Measurements from ENCODE around the gene LOXL1. TPM values are rescaled to one million over a fixed set of nuclear protein-coding genes. Genes with fewer than 3 reads are reported as not detected.

Gene LOXL1
- total and polyA plus RNA-seq, 9 of the 15 experiments (the other 6 are each of a cell fraction or from before 2014, with no cell fraction given): 0.14 TPM; not detected in 8

- no peak for TF ChIP-seq ZNF407 (IDR thresholded peaks at IDR 0.05; ENCODE audit: low read depth)
- TF ChIP-seq PCBP2 (IDR thresholded peaks at IDR 0.05; ENCODE audit: low read depth, low read length, poor library complexity, severe bottlenecking): no peak
- TF ChIP-seq ZNF778 (CRISPR knock-in tag; IDR thresholded peaks at IDR 0.05): no peak
- no peak for TF ChIP-seq ZNF79 (CRISPR knock-in tag; IDR thresholded peaks at IDR 0.05; ENCODE audit: low read depth)
Measured at GRCh38 chr15:73997986-73998385, 71.7 kb downstream of the LOXL1 start (continued).

Other genes with a start within 250 kb of the LOXL1 start
Only the 7 nearest of the 8 such genes appear.
- gene CD276, start 242.1 kb upstream of the LOXL1 start, total RNA-seq (2014; rRNA removed): 1.2 and 2.4 TPM in 2 replicates
- 0.83 and 0.95 TPM in 2 replicates for gene CD276, start 242.1 kb upstream of the LOXL1 start, total RNA-seq (2014; rRNA removed; fragmentation: Illumina TruSeq; extraction: Trizol)
- 1.7 and 2.4 TPM in 2 replicates for gene CD276, start 242.1 kb upstream of the LOXL1 start, total RNA-seq (2015; rRNA removed; fragmentation: Illumina TruSeq; extraction: Trizol)
- gene CD276, start 242.1 kb upstream of the LOXL1 start, total RNA-seq (2021): 3.6 and 5.1 TPM in 2 replicates
- 2.3 and 7.3 TPM in 2 replicates for gene CD276, start 242.1 kb upstream of the LOXL1 start, polyA plus RNA-seq (2011; rRNA removed)
- gene CD276, start 242.1 kb upstream of the LOXL1 start, polyA plus RNA-seq (2014; fragmentation: Illumina TruSeq; extraction: Trizol): 3.1 and 4.9 TPM in 2 replicates
- gene CD276, start 242.1 kb upstream of the LOXL1 start, polyA plus RNA-seq (2014; fragmentation: Nextera tagmentation; extraction: Ambion mirVana): under 1 TPM; 0.11 to 0.29 TPM
- gene CD276, start 242.1 kb upstream of the LOXL1 start, polyA plus RNA-seq (2014; rRNA removed): 2.1 and 2.3 TPM in 2 replicates
- gene INSYN1, start 173.1 kb upstream of the LOXL1 start, total RNA-seq (2014; rRNA removed): not detected in 2 replicates
- gene INSYN1, start 173.1 kb upstream of the LOXL1 start, total RNA-seq (2014; rRNA removed; fragmentation: Illumina TruSeq; extraction: Trizol): not detected in 2 replicates
- gene INSYN1, start 173.1 kb upstream of the LOXL1 start, total RNA-seq (2015; rRNA removed; fragmentation: Illumina TruSeq; extraction: Trizol): not detected in 2 replicates
- not detected in 2 replicates for gene INSYN1, start 173.1 kb upstream of the LOXL1 start, total RNA-seq (2021)
- gene INSYN1, start 173.1 kb upstream of the LOXL1 start, polyA plus RNA-seq (2011; rRNA removed): not detected in 2 replicates
- not detected in 2 replicates for gene INSYN1, start 173.1 kb upstream of the LOXL1 start, polyA plus RNA-seq (2014; fragmentation: Illumina TruSeq; extraction: Trizol)
- gene INSYN1, start 173.1 kb upstream of the LOXL1 start, polyA plus RNA-seq (2014; fragmentation: Nextera tagmentation; extraction: Ambion mirVana): not detected
- not detected in 2 replicates for gene INSYN1, start 173.1 kb upstream of the LOXL1 start, polyA plus RNA-seq (2014; rRNA removed)
- not detected in 2 replicates for gene TBC1D21, start 52.9 kb upstream of the LOXL1 start, total RNA-seq (2014; rRNA removed)
- not detected in 2 replicates for gene TBC1D21, start 52.9 kb upstream of the LOXL1 start, total RNA-seq (2014; rRNA removed; fragmentation: Illumina TruSeq; extraction: Trizol)
- gene TBC1D21, start 52.9 kb upstream of the LOXL1 start, total RNA-seq (2015; rRNA removed; fragmentation: Illumina TruSeq; extraction: Trizol): not detected in 2 replicates
- not detected in 2 replicates for gene TBC1D21, start 52.9 kb upstream of the LOXL1 start, total RNA-seq (2021)
- gene TBC1D21, start 52.9 kb upstream of the LOXL1 start, polyA plus RNA-seq (2011; rRNA removed): not detected in 2 replicates
- not detected in 2 replicates for gene TBC1D21, start 52.9 kb upstream of the LOXL1 start, polyA plus RNA-seq (2014; fragmentation: Illumina TruSeq; extraction: Trizol)
- gene TBC1D21, start 52.9 kb upstream of the LOXL1 start, polyA plus RNA-seq (2014; fragmentation: Nextera tagmentation; extraction: Ambion mirVana): not detected
- gene TBC1D21, start 52.9 kb upstream of the LOXL1 start, polyA plus RNA-seq (2014; rRNA removed): not detected in 2 replicates
- 9.7 and 9.9 TPM in 2 replicates for gene STOML1, start 65.8 kb downstream of the LOXL1 start, total RNA-seq (2014; rRNA removed)
- 1.2 and 2.1 TPM in 2 replicates for gene STOML1, start 65.8 kb downstream of the LOXL1 start, total RNA-seq (2014; rRNA removed; fragmentation: Illumina TruSeq; extraction: Trizol)
- gene STOML1, start 65.8 kb downstream of the LOXL1 start, total RNA-seq (2015; rRNA removed; fragmentation: Illumina TruSeq; extraction: Trizol): 4.6 and 5.3 TPM in 2 replicates
- 9.6 and 10.3 TPM in 2 replicates for gene STOML1, start 65.8 kb downstream of the LOXL1 start, total RNA-seq (2021)
- 4.9 and 7.1 TPM in 2 replicates for gene STOML1, start 65.8 kb downstream of the LOXL1 start, polyA plus RNA-seq (2011; rRNA removed)
- 3.5 and 5.2 TPM in 2 replicates for gene STOML1, start 65.8 kb downstream of the LOXL1 start, polyA plus RNA-seq (2014; fragmentation: Illumina TruSeq; extraction: Trizol)
- gene STOML1, start 65.8 kb downstream of the LOXL1 start, polyA plus RNA-seq (2014; fragmentation: Nextera tagmentation; extraction: Ambion mirVana): under 1 TPM; 0.25 to 0.53 TPM
- 6.9 and 8.9 TPM in 2 replicates for gene STOML1, start 65.8 kb downstream of the LOXL1 start, polyA plus RNA-seq (2014; rRNA removed)
- gene PML, start 68.3 kb downstream of the LOXL1 start, total RNA-seq (2014; rRNA removed): 14.4 and 20.2 TPM in 2 replicates
- 6.0 and 6.6 TPM in 2 replicates for gene PML, start 68.3 kb downstream of the LOXL1 start, total RNA-seq (2014; rRNA removed; fragmentation: Illumina TruSeq; extraction: Trizol)
- 9.7 and 10.1 TPM in 2 replicates for gene PML, start 68.3 kb downstream of the LOXL1 start, total RNA-seq (2015; rRNA removed; fragmentation: Illumina TruSeq; extraction: Trizol)
- 44.4 and 50.7 TPM in 2 replicates for gene PML, start 68.3 kb downstream of the LOXL1 start, total RNA-seq (2021)
- 6.6 and 11.3 TPM in 2 replicates for gene PML, start 68.3 kb downstream of the LOXL1 start, polyA plus RNA-seq (2011; rRNA removed)
- gene PML, start 68.3 kb downstream of the LOXL1 start, polyA plus RNA-seq (2014; fragmentation: Illumina TruSeq; extraction: Trizol): 20.7 and 28.3 TPM in 2 replicates
- 1 to 10 TPM; 5.0 to 5.4 TPM for gene PML, start 68.3 kb downstream of the LOXL1 start, polyA plus RNA-seq (2014; fragmentation: Nextera tagmentation; extraction: Ambion mirVana)
- gene PML, start 68.3 kb downstream of the LOXL1 start, polyA plus RNA-seq (2014; rRNA removed): 14.0 and 16.2 TPM in 2 replicates
- gene GOLGA6A, start 156.1 kb downstream of the LOXL1 start, total RNA-seq (2014; rRNA removed): not detected in 2 replicates
- gene GOLGA6A, start 156.1 kb downstream of the LOXL1 start, total RNA-seq (2014; rRNA removed; fragmentation: Illumina TruSeq; extraction: Trizol): not detected in 2 replicates
- not detected in 2 replicates for gene GOLGA6A, start 156.1 kb downstream of the LOXL1 start, total RNA-seq (2015; rRNA removed; fragmentation: Illumina TruSeq; extraction: Trizol)
- not detected in 2 replicates for gene GOLGA6A, start 156.1 kb downstream of the LOXL1 start, total RNA-seq (2021)
- not detected in 2 replicates for gene GOLGA6A, start 156.1 kb downstream of the LOXL1 start, polyA plus RNA-seq (2011; rRNA removed)
- not detected in 2 replicates for gene GOLGA6A, start 156.1 kb downstream of the LOXL1 start, polyA plus RNA-seq (2014; fragmentation: Illumina TruSeq; extraction: Trizol)
- not detected for gene GOLGA6A, start 156.1 kb downstream of the LOXL1 start, polyA plus RNA-seq (2014; fragmentation: Nextera tagmentation; extraction: Ambion mirVana)
- gene GOLGA6A, start 156.1 kb downstream of the LOXL1 start, polyA plus RNA-seq (2014; rRNA removed): not detected in 2 replicates
- not detected in 2 replicates for gene ISLR2, start 204.1 kb downstream of the LOXL1 start, total RNA-seq (2014; rRNA removed)
- gene ISLR2, start 204.1 kb downstream of the LOXL1 start, total RNA-seq (2014; rRNA removed; fragmentation: Illumina TruSeq; extraction: Trizol): not detected in 2 replicates
- not detected in 2 replicates for gene ISLR2, start 204.1 kb downstream of the LOXL1 start, total RNA-seq (2015; rRNA removed; fragmentation: Illumina TruSeq; extraction: Trizol)
- gene ISLR2, start 204.1 kb downstream of the LOXL1 start, total RNA-seq (2021): not detected in 2 replicates
- gene ISLR2, start 204.1 kb downstream of the LOXL1 start, polyA plus RNA-seq (2011; rRNA removed): not detected in 2 replicates
- gene ISLR2, start 204.1 kb downstream of the LOXL1 start, polyA plus RNA-seq (2014; fragmentation: Illumina TruSeq; extraction: Trizol): not detected in 2 replicates
- not detected for gene ISLR2, start 204.1 kb downstream of the LOXL1 start, polyA plus RNA-seq (2014; fragmentation: Nextera tagmentation; extraction: Ambion mirVana)
- gene ISLR2, start 204.1 kb downstream of the LOXL1 start, polyA plus RNA-seq (2014; rRNA removed): not detected in 2 replicates

Data from K562 (cell line).